GM12875 (cell line): ENCODE data around the gene SIRPG.

Source experiments
- H3K4me3 ChIP-seq: one replicate; pipeline ENCODE4 v1.5.1; 2011; ENCODE audit warnings: low read depth, low read length, control low read depth
- CTCF ChIP-seq: IDR thresholded peaks from 2 replicates; pipeline ENCODE4 v1.5.1; 2011; ENCODE audit warnings: low read depth, mild to moderate bottlenecking, control low read depth, inconsistent platforms, low read length, moderate library complexity, borderline replicate concordance; ENCODE audit not compliant: insufficient read depth

The SIRPG gene

DNA sequence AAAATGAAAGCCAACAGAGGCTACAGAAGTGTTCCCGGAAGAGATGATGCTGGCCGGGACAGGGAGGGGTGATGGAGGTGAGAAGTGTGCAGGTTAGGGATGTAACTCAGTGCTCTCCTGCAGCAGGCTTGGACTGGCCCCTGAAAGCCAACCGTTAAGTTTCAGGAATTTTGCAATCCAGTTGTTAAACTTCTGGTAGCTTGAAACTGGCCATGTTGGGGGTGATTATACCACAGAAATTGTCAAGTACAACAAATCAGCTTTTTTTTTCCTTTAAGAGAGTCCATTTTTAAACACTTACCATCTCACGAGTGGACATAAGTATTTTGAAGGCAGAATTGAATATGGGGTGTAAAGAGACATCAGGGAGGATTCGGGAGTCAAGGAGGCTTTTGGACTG is 29.0 kb downstream of the SIRPG start:
- TF ChIP-seq CTCF, result no peak
- H3K4me3 ChIP-seq, result no peak overlapping the region

GRCh38 chr20:1627200-1627550 is 30.4 kb downstream of the SIRPG start:
- no peak for TF ChIP-seq CTCF
- H3K4me3 ChIP-seq, result no peak overlapping the region

DNA sequence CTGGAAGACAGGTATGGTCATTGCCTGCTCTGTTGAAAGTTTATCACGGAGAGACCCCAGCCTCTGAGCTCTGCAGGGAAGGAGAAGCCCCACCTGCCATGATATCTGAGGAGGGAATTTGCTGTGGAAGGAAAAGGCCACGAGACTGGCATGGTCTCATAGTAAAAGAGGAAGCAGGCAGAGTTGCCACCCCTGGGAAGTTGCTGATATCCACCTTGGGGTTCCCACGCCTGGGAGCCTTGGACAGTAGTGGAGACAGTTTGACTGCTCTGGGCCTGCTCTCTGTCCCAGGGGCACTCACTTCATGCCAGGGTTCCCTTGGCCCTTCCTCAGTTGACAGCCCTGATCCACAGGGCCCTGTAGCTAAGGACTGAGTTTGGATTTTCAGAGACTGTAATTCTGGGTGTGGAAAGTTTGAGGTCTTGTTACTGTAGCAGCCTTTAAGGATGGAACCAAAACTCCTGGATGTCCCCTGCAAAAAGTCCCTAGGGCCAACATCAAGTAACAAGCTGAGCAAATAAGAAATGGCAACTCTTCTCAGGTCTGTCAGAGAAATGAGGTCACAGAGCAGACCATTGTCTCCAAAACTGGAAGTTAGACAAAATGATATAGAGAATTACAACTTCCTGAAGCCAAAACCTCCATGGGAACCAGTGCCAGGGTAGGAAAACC is 30.9 kb downstream of the SIRPG start:
- H3K4me3 ChIP-seq, result no peak overlapping the region
- no peak for TF ChIP-seq CTCF

DNA sequence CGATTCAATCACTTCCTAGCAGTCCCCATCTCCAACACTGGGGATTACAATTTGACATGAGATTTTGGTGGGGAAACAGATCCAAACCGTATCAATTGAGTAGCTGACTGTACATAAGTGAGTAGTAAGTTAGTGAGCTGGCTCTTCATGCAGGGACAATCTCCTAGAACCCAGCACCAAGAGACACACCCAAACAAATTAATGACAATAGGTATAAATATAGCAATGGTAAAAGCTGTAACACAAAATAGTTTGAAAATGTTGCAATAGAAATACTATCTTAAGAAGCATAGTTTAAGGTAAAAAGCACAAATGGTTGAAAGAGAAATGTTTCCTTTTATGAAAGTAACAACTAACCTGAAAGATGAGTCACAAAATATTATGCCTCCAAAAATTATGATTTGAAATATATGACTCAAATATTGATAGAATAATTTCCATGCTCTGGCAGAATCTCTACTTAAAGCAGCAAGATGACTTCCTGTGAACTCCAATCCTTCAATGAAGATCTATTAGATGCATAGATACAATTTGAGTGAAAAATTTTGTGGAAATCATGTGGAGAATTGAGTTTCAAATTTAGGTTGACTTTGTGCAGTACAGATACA is 32.4 kb downstream of the SIRPG start:
- TF ChIP-seq CTCF, result no peak
- no peak overlapping the region for H3K4me3 ChIP-seq

GRCh38 chr20:1623501-1624205 is 33.9 kb downstream of the SIRPG start:
- no peak overlapping the region for H3K4me3 ChIP-seq
- no peak for TF ChIP-seq CTCF

- no peak overlapping the region for H3K4me3 ChIP-seq
- TF ChIP-seq CTCF, result no peak
Measured at GRCh38 chr20:1622450-1622849, 35.1 kb downstream of the SIRPG start.

DNA sequence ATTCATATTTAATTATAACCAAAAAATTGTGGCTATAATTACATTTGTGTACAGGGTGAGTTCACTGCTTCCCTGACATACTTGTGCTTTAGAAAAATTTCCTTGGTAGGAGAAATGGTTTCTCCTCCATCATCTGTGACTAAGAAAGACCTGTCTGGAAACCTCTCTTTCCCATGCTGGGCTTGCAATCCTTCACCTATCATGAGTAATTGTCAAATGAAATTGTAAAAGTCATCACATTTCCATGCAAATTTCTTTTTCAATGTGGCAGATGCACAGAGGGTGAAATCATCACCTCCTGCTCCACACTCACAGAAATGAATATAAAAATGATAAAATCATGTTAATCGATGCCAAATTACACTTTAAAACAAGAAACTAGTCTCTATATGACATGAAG is 36.3 kb downstream of the SIRPG start:
- TF ChIP-seq CTCF, result no peak
- no peak overlapping the region for H3K4me3 ChIP-seq
